ENCODE measurements around the gene RNF133.

Gene RNF133

GRCh38 chr7:122699017-122699416, at the start of gene RNF133:
Gene RNF133 (minus strand): TSS chr7:122699117. CDS start chr7:122698918, 199 bp downstream.
- no peak for DNase-seq

- no peak for DNase-seq
Measured at GRCh38 chr7:122748195-122748594, 49.3 kb upstream of the RNF133 start.

GRCh38 chr7:122746948-122747347, 48.0 kb upstream of the RNF133 start:
- no peak for DNase-seq

- no peak for DNase-seq
Measured at GRCh38 chr7:122743211-122743610, 44.3 kb upstream of the RNF133 start.

- no peak for DNase-seq
Measured at GRCh38 chr7:122738947-122739346, 40.0 kb upstream of the RNF133 start.

GRCh38 chr7:122736183-122736582, 37.3 kb upstream of the RNF133 start:
- no peak for DNase-seq

- DNase-seq: no peak
Measured at GRCh38 chr7:122727759-122728158, 28.8 kb upstream of the RNF133 start.

- no peak for DNase-seq
Measured at GRCh38 chr7:122727354-122727753, 28.4 kb upstream of the RNF133 start.

GRCh38 chr7:122726881-122727280, 28.0 kb upstream of the RNF133 start:
- DNase-seq: no peak

- DNase-seq: no peak
Measured at GRCh38 chr7:122724366-122724765, 25.4 kb upstream of the RNF133 start.

- DNase-seq: no peak
Measured at GRCh38 chr7:122719010-122719578, 20.2 kb upstream of the RNF133 start.

- DNase-seq: no peak
Measured at GRCh38 chr7:122717356-122718089, 18.6 kb upstream of the RNF133 start.

GRCh38 chr7:122715183-122715582, 16.3 kb upstream of the RNF133 start:
- DNase-seq: no peak

- no peak for DNase-seq
Measured at GRCh38 chr7:122710916-122711315, 12.0 kb upstream of the RNF133 start.

- DNase-seq: no peak
Measured at GRCh38 chr7:122709930-122710646, 11.2 kb upstream of the RNF133 start.

GRCh38 chr7:122706836-122707235, 7.9 kb upstream of the RNF133 start:
- no peak for DNase-seq

- no peak for DNase-seq
Measured at GRCh38 chr7:122702872-122703510, 4.1 kb upstream of the RNF133 start, which contains the start of gene RNF148. Gene RNF148 (minus strand): TSS chr7:122702922. CDS start chr7:122702750, 172 bp downstream.

- no peak for DNase-seq
Measured at GRCh38 chr7:122695816-122696215, 3.1 kb downstream of the RNF133 start.

GRCh38 chr7:122694697-122695096, 4.2 kb downstream of the RNF133 start:
- DNase-seq: no peak

GRCh38 chr7:122692769-122693309, 6.1 kb downstream of the RNF133 start:
- no peak for DNase-seq

GRCh38 chr7:122691569-122692235, 7.2 kb downstream of the RNF133 start:
- DNase-seq: no peak

GRCh38 chr7:122689346-122690109, 9.4 kb downstream of the RNF133 start:
- DNase-seq: no peak

Measured in MV-4-11 (cell line).